ENCODE results near the gene NUP153. TPM values are rescaled to one million over a fixed set of nuclear protein-coding genes. Genes with fewer than 3 reads are reported as not detected.

Gene NUP153
- total and polyA plus RNA-seq, 2 of the 8 experiments (the other 6 are each of a cell fraction or from before 2014, with no cell fraction given) = 47.0 to 84.8 TPM

GRCh38 chr6:17633465-17634188 lies 73.1 kb downstream of the NUP153 start:
- Histone ChIP-seq H2AFZ (ENCODE audit: low read length) (no peak overlapping the region), H2BK12ac (ENCODE audit: low read depth, low read length) (no peak overlapping the region), H3K27ac (ENCODE audit: low read depth, low read length) (no peak overlapping the region), H2AK5ac (ENCODE audit: low read depth, low read length) (no peak overlapping the region), H3K79me2 (ENCODE audit: control insufficient read depth in 1 of 2, insufficient read depth in 2 of 2, low read length in 2 of 2) (peaks cover 0 to 29% of the 10 kb centered on the region in 2 experiments; a peak in 1 of 4 replicates), H3K4ac (replicated peaks; ENCODE audit: insufficient read length, low read depth, low read length) (no peak overlapping the region), H4K91ac (replicated peaks; ENCODE audit: insufficient read length, low read length) (no peak overlapping the region), H3K23me2 (ENCODE audit: low read depth, low read length) (no peaks in the 10 kb centered on the region), H4K5ac (ENCODE audit: insufficient read length, low read depth, low read length) (no peak overlapping the region), H3K36me3 (ENCODE audit: control insufficient read depth in 2 of 4, insufficient read depth in 4 of 4, low read length in 3 of 4) (peaks cover 12 to 68% (median 54%) of the 10 kb centered on the region in 4 experiments), H3K9me3 (ENCODE audit: insufficient read depth in 2 of 2, low read depth in 1 of 2, low read length in 1 of 2) (no peaks in the 10 kb centered on the region), H3K27me3 (replicated peaks in 1 of 4; ENCODE audit: control insufficient read depth in 3 of 4, extremely low read depth in 1 of 4, insufficient read depth in 3 of 4, low read length in 3 of 4) (no peaks in the 10 kb centered on the region), H2BK5ac (ENCODE audit: low read depth, low read length) (no peak overlapping the region), H4K8ac (ENCODE audit: extremely low read depth, insufficient read depth, low read length) (no peak overlapping the region), H3K14ac (ENCODE audit: insufficient read length) (no peak overlapping the region), H3K4me3 (ENCODE audit: extremely low read depth in 1 of 4, insufficient read depth in 2 of 4, low read depth in 3 of 4, low read length in 4 of 4) (no peak overlapping the region), H3K56ac (replicated peaks; ENCODE audit: insufficient read length, low read depth, low read length) (no peak overlapping the region), H2BK120ac (replicated peaks; ENCODE audit: low read depth, low read length) (no peak overlapping the region), H3K4me1 (replicated peaks in 1 of 4; ENCODE audit: control insufficient read depth in 3 of 4, insufficient read depth in 4 of 4, low read length in 3 of 4) (no peaks in the 10 kb centered on the region), H3K4me2 (ENCODE audit: insufficient read depth in 1 of 2, low read depth in 2 of 2, low read length in 2 of 2) (no peak overlapping the region), H3K18ac (ENCODE audit: extremely low read depth, low read length) (no peak overlapping the region), H3K9ac (replicated peaks in 1 of 4; ENCODE audit: extremely low read depth in 1 of 4, low read depth in 3 of 4, low read length in 3 of 4) (no peak overlapping the region), H3K79me1 (ENCODE audit: low read depth, low read length) (peaks cover 4% of the 10 kb centered on the region; the same call in 1 of the 2 replicates), H4K20me1 (replicated peaks in 1 of 2; ENCODE audit: control insufficient read depth in 1 of 2, insufficient read depth in 2 of 2, low read length in 2 of 2) (peaks cover 2 to 4% of the 10 kb centered on the region in 2 experiments), H3K23ac (ENCODE audit: insufficient read length) (no peak overlapping the region), H2BK15ac (ENCODE audit: low read length) (no peak overlapping the region), H2BK20ac (ENCODE audit: low read length) (no peak overlapping the region)
- DNase-seq (ENCODE audit: low read depth in 1 of 2, low spot score in 2 of 2) = no peak
- ChIA-PET POLR2A (ENCODE audit: partially characterized antibody) (no interaction called here), CTCF (ENCODE audit: partially characterized antibody) (interaction anchor here (1.2 kb wide), 1 partner anchor 69 kb away, joined by 3 read pairs; no protein-coding TSS in a partner anchor)
- TF ChIP-seq NANOG (IDR thresholded peaks at IDR 0.05; ENCODE audit: insufficient read depth, low read depth, low read length, poor library complexity, severe bottlenecking) (no peak), PHF8 (conservative IDR thresholded peaks at IDR 0.05; ENCODE audit: low read depth, low read length) (no peak), CTBP2 (IDR thresholded peaks at IDR 0.05; ENCODE audit: borderline replicate concordance, insufficient read depth, insufficient read length, low read length) (no peak), NRF1 (IDR thresholded peaks at IDR 0.05; ENCODE audit: low read depth, low read length) (no peak), SP1 (IDR thresholded peaks at IDR 0.05; ENCODE audit: low read depth, low read length) (no peak)
- no peak for FAIRE-seq
- WGBS, 2 experiments (ENCODE audit: extremely low coverage in 1 of 2, insufficient coverage in 1 of 2, insufficient read length in 1 of 2, insufficient replicate concordance in 2 of 2, low coverage in 1 of 2, low lambda C conversion rate in 2 of 2, missing lambda C conversion rate in 1 of 2) = 86% methylated on average over 2 of the region's 2 CpGs; no CpG with 5 or more reads in 1 of the 2 experiments
